HCT116 (cell line): ENCODE data around the gene MYO1A. TPM values are rescaled to one million over a fixed set of nuclear protein-coding genes. Genes with fewer than 3 reads are reported as not detected.

Source experiments
- ATAC-seq: fragments of 200-7000 bp; cut with Tn5 transposase; 2 replicates; pipeline ENCODE4 v1.9.1; 2020; ENCODE audit warnings: mild to moderate bottlenecking, moderate library complexity
- BruUV-seq: library from RNA; stranded (reverse); fragments of 400-500 nt; replicated peaks from 2 replicates; lab custom pipeline; 2021; lab: Mats Ljungman, UMichigan
- CTCF ChIA-PET: fragments of 300-600 bp; sonication (Branson Sonifier 250); formaldehyde crosslinking; loops from one replicate; lab custom pipeline; 2021; ENCODE audit warnings: antibody characterized with exemption; lab: Charles Lee
- POLR2A ChIA-PET: fragments of 300-600, 350-600 bp; sonication (Branson Sonifier 250); formaldehyde crosslinking; loops from one replicate; lab custom pipeline; 2021; ENCODE audit warnings: antibody characterized with exemption; lab: Charles Lee
- RAD21 ChIA-PET, 2 experiments: fragments of 300-600 bp; sonication (Branson Sonifier 250); formaldehyde crosslinking; loops; one replicate each; lab custom pipeline; 2023; ENCODE audit warnings: low total read pairs in 2 of 2; ENCODE audit not compliant: uncharacterized antibody in 2 of 2, unreplicated experiment in 2 of 2, low non-redundant PET in 1 of 2; lab: Charles Lee
- DNase-seq: peaks from one replicate; pipeline ENCODE4 v3.0.0-alpha.2; 2010; ENCODE audit warnings: low read depth, low spot score
- H2AFZ ChIP-seq: fragments of 200-600 bp; shearing (Covaris generic), sonication (generic); 2 replicates; pipeline ENCODE4 v1.6.1; 2017; ENCODE audit warnings: low read depth, mixed run types, mixed read lengths, antibody characterized with exemption, low read length; ENCODE audit not compliant: poor library complexity, severe bottlenecking
- H3K27ac ChIP-seq: 2 replicates; pipeline ENCODE4 v1.5.1; 2012; ENCODE audit warnings: low read depth, low read length
- H3K27me3 ChIP-seq: fragments of 200-600 bp; sonication (generic); 2 replicates; pipeline ENCODE4 v1.6.1; 2016; ENCODE audit warnings: mixed run types, low read length, mixed read lengths; ENCODE audit not compliant: insufficient read depth
- H3K36me3 ChIP-seq, 2 experiments: fragments of 200-500 bp in 1 of 2; fragments of 200-600 bp in 1 of 2; sonication (Bioruptor generic) in 1 of 2; sonication (generic) in 1 of 2; 2 replicates each; pipeline versions ENCODE4 v1.5.1 to v1.6.1; 2014 to 2016; ENCODE audit warnings: low read length in 2 of 2, inconsistent platforms in 1 of 2, mixed read lengths in 1 of 2, mixed run types in 1 of 2; ENCODE audit not compliant: insufficient read depth in 2 of 2, control insufficient read depth in 1 of 2
- H3K4me1 ChIP-seq, 2 experiments: fragments of 200-600 bp in 1 of 2; sonication (generic) in 1 of 2; 2 replicates each; pipeline versions ENCODE4 v1.5.1 to v1.6.1; 2012 to 2017; ENCODE audit warnings: low read length in 2 of 2, inconsistent platforms in 1 of 2, mild to moderate bottlenecking in 1 of 2, mixed read lengths in 1 of 2, mixed run types in 1 of 2, moderate library complexity in 1 of 2; ENCODE audit not compliant: insufficient read depth in 2 of 2, control insufficient read depth in 1 of 2
- H3K4me2 ChIP-seq: fragments of 200-600 bp; sonication (generic); 2 replicates; pipeline ENCODE4 v1.6.1; 2017; ENCODE audit warnings: mixed run types, low read length, mixed read lengths
- H3K4me3 ChIP-seq, 2 experiments: fragments of 200-600 bp in 1 of 2; sonication (generic) in 1 of 2; replicated peaks in 1 of 2; 2 replicates each; pipeline ENCODE4 v1.5.1; 2011 to 2016; ENCODE audit warnings: low read length in 2 of 2, control low read depth in 1 of 2, low read depth in 1 of 2, mild to moderate bottlenecking in 1 of 2, mixed read lengths in 1 of 2, mixed run types in 1 of 2
- H3K79me2 ChIP-seq: fragments of 200-600 bp; sonication (generic); 2 replicates; pipeline ENCODE4 v1.6.1; 2017; ENCODE audit warnings: mild to moderate bottlenecking, mixed run types, low read length, moderate library complexity, mixed read lengths; ENCODE audit not compliant: insufficient read depth
- H3K9ac ChIP-seq: fragments of 200-600 bp; sonication (generic); 2 replicates; pipeline ENCODE4 v1.6.1; 2016; ENCODE audit warnings: low read length, mixed read lengths
- H3K9me2 ChIP-seq: fragments of 200-600 bp; sonication (generic), shearing (Covaris generic); 2 replicates; pipeline ENCODE4 v1.6.1; 2017; ENCODE audit warnings: mixed run types, mild to moderate bottlenecking, moderate library complexity; ENCODE audit not compliant: insufficient read depth
- H3K9me3 ChIP-seq, 2 experiments: fragments of 200-500 bp in 1 of 2; fragments of 200-600 bp in 1 of 2; sonication (Bioruptor generic) in 1 of 2; sonication (generic) in 1 of 2; 2 replicates each; pipeline ENCODE4 v1.6.1; 2014 to 2017; ENCODE audit warnings: low read length in 2 of 2, mixed read lengths in 2 of 2, inconsistent platforms in 1 of 2, low read depth in 1 of 2, mild to moderate bottlenecking in 1 of 2, mixed run types in 1 of 2, moderate library complexity in 1 of 2; ENCODE audit not compliant: control insufficient read depth in 1 of 2, insufficient read depth in 1 of 2
- H4K20me1 ChIP-seq: fragments of 200-600 bp; sonication (generic), shearing (Covaris generic); 2 replicates; pipeline ENCODE4 v1.6.1; 2017; ENCODE audit warnings: mixed run types, mild to moderate bottlenecking, moderate library complexity; ENCODE audit not compliant: insufficient read depth
- ATF3 ChIP-seq: IDR thresholded peaks from 2 replicates; pipeline ENCODE4 v1.6.1; 2012
- CBX3 ChIP-seq: IDR thresholded peaks from 2 replicates; pipeline ENCODE4 v1.6.1; 2012; ENCODE audit warnings: low read depth
- CEBPB ChIP-seq: IDR thresholded peaks from 2 replicates; pipeline ENCODE4 v1.6.1; 2012; ENCODE audit warnings: low read depth
- CTCF ChIP-seq, 3 experiments: fragments of 200-600 bp in 1 of 3; sonication (generic) in 1 of 3; IDR thresholded peaks in 2 of 3; conservative IDR thresholded peaks in 1 of 3; 2 replicates each; pipeline ENCODE4 v1.5.1; 2012 to 2017; ENCODE audit warnings: low read depth in 2 of 3, low read length in 2 of 3, antibody characterized with exemption in 1 of 3, borderline replicate concordance in 1 of 3, control low read depth in 1 of 3, mild to moderate bottlenecking in 1 of 3, mixed read lengths in 1 of 3, mixed run types in 1 of 3, moderate library complexity in 1 of 3; ENCODE audit not compliant: insufficient read depth in 1 of 3
- ELF1 ChIP-seq: IDR thresholded peaks from 2 replicates; pipeline ENCODE4 v1.6.1; 2012; ENCODE audit warnings: low read depth, borderline replicate concordance
- EZH2 ChIP-seq: fragments of 200-600 bp; sonication (generic); IDR thresholded peaks from 2 replicates; pipeline ENCODE4 v1.6.1; 2017; ENCODE audit warnings: antibody characterized with exemption, mixed run types
- EZH2phosphoT487 ChIP-seq: fragments of 200-600 bp; IDR thresholded peaks from 2 replicates; pipeline ENCODE4 v1.6.1; 2018; ENCODE audit warnings: antibody characterized with exemption, borderline replicate concordance
- JUND ChIP-seq: IDR thresholded peaks from 2 replicates; pipeline ENCODE4 v1.6.1; 2012
- MAX ChIP-seq: IDR thresholded peaks from 2 replicates; pipeline ENCODE4 v1.6.1; 2012
- POLR2A ChIP-seq: IDR thresholded peaks from 2 replicates; pipeline ENCODE4 v1.7.0; 2011; ENCODE audit warnings: borderline replicate concordance; ENCODE audit not compliant: insufficient read depth, insufficient read length; ENCODE audit errors: extremely low read depth
- POLR2AphosphoS5 ChIP-seq: IDR thresholded peaks from 2 replicates; pipeline ENCODE4 v1.6.1; 2011; ENCODE audit warnings: mild to moderate bottlenecking, low read depth, low read length, moderate library complexity
- RAD21 ChIP-seq: IDR thresholded peaks from 2 replicates; pipeline ENCODE4 v1.6.1; 2012; ENCODE audit warnings: low read depth, mild to moderate bottlenecking
- SIN3A ChIP-seq: IDR thresholded peaks from 2 replicates; pipeline ENCODE4 v1.6.1; 2012; ENCODE audit warnings: low read depth
- SRF ChIP-seq: IDR thresholded peaks from 2 replicates; pipeline ENCODE4 v1.6.1; 2012; ENCODE audit warnings: low read depth
- YY1 ChIP-seq: IDR thresholded peaks from 2 replicates; pipeline ENCODE4 v1.6.1; 2011; ENCODE audit warnings: low read length, low read depth, moderate library complexity, mild to moderate bottlenecking; ENCODE audit not compliant: insufficient replicate concordance; ENCODE audit errors: extremely low read depth
- ZFX ChIP-seq: fragments of 450-650 bp; IDR thresholded peaks from 2 replicates; pipeline ENCODE4 v1.6.1; 2017
- ZNF274 ChIP-seq: fragments of 200-500 bp; sonication (Bioruptor generic); IDR thresholded peaks from 2 replicates; pipeline ENCODE4 v1.6.1; 2014; ENCODE audit warnings: mild to moderate bottlenecking, low read depth, low read length, inconsistent platforms
- intact Hi-C: fragments of 100-400 bp; cut with micrococcal nuclease; formaldehyde crosslinking; loops from 2 replicates; pipeline ENCODE4 v1.10.0; 2022
- total RNA-seq: library from RNA; stranded (reverse); gene quantifications from one replicate; pipeline ENCODE4 v1.2.1, GENCODE V29; 2021; ENCODE audit not compliant: unreplicated experiment

Gene MYO1A
- total RNA-seq, 1 experiment from 2014 or later: 0.76 TPM

- Histone ChIP-seq H3K4me3 (no peak overlapping the region), H2AFZ (no peak overlapping the region), H3K9ac (no peak overlapping the region), H3K9me2 (no peaks in the 10 kb centered on the region), H3K36me3 (no peaks in the 10 kb centered on the region), H3K4me2 (no peak overlapping the region), H3K79me2 (no peaks in the 10 kb centered on the region), H3K9me3 (no peaks in the 10 kb centered on the region), H3K4me1 (peaks cover 3 to 5% of the 10 kb centered on the region in 2 experiments; a peak in 3 of 4 replicates), H4K20me1 (no peaks in the 10 kb centered on the region), H3K27ac (no peak overlapping the region), H3K27me3 (no peaks in the 10 kb centered on the region)
- TF ChIP-seq SRF (no peak), RAD21 (no peak), CEBPB (no peak), ELF1 (no peak), CBX3 (no peak), SIN3A (no peak), YY1 (no peak), EZH2 (no peak), JUND (no peak), ATF3 (no peak), EZH2phosphoT487 (no peak), POLR2AphosphoS5 (no peak)
- CTCF ChIA-PET: no interaction called here
- DNase-seq (no peak), ATAC-seq (no peak)
- intact Hi-C loops: no loop called here
- POLR2A ChIA-PET: no interaction called here
- RAD21 ChIA-PET: no interaction called here
- no TSS peak for BruUV-seq
Measured at GRCh38 chr12:56980941-56981530, 68.9 kb downstream of the MYO1A start.

- Histone ChIP-seq H4K20me1 (no peaks in the 10 kb centered on the region), H3K27me3 (no peaks in the 10 kb centered on the region), H3K9me2 (no peaks in the 10 kb centered on the region), H3K79me2 (no peaks in the 10 kb centered on the region), H2AFZ (no peak overlapping the region), H3K9me3 (no peaks in the 10 kb centered on the region), H3K4me1 (no peaks in the 10 kb centered on the region), H3K36me3 (no peaks in the 10 kb centered on the region), H3K9ac (no peak overlapping the region), H3K27ac (no peak overlapping the region), H3K4me2 (no peak overlapping the region), H3K4me3 (no peak overlapping the region)
- ChIA-PET CTCF (no interaction called here), RAD21 (no interaction called here), POLR2A (no interaction called here)
- DNase-seq: no peak
- BruUV-seq: no TSS peak
- intact Hi-C loops: no loop called here
- no peak for ATAC-seq
- no peak for TF ChIP-seq SRF
- TF ChIP-seq POLR2A: no peak
- TF ChIP-seq ZFX: no peak
- no peak for TF ChIP-seq MAX
- no peak for TF ChIP-seq ATF3
- no peak for TF ChIP-seq CEBPB
- TF ChIP-seq JUND: no peak
- no peak for TF ChIP-seq ZNF274
- TF ChIP-seq POLR2AphosphoS5: no peak
- no peak for TF ChIP-seq RAD21
- no peak for TF ChIP-seq ELF1
- TF ChIP-seq CTCF (IDR thresholded peaks at IDR 0.05 in 2 of 3, conservative IDR thresholded peaks at IDR 0.05 in 1 of 3; ENCODE audit: borderline replicate concordance in 1 of 3, insufficient read depth in 1 of 3, low read depth in 2 of 3, low read length in 2 of 3): no peak
- TF ChIP-seq EZH2phosphoT487: no peak
Measured at GRCh38 chr12:56980268-56980667, 69.7 kb downstream of the MYO1A start.
